ENCODE measurements around the gene PRG2.

- TF ChIP-seq CTCF (IDR thresholded peaks at IDR 0.05 in 4 of 5, conservative IDR thresholded peaks at IDR 0.05 in 1 of 5) (no peak), POLR2A (IDR thresholded peaks at IDR 0.05) (no peak)
Observed at GRCh38 chr11:57408771-57409170, 18.3 kb upstream of the PRG2 start.
